AG09319 (cell line): ENCODE data around the gene FARS2.

Experiments used
- DNase-seq: peaks from one replicate; pipeline ENCODE4 v3.0.0-alpha.2; 2010; ENCODE audit warnings: low read depth; ENCODE audit errors: extremely low read depth
- TF ChIP-seq, protein P1 (sequence below): IDR thresholded peaks from 2 replicates; pipeline ENCODE4 v1.5.1; 2011; ENCODE audit warnings: low read depth, mild to moderate bottlenecking, inconsistent platforms, low read length, moderate library complexity

The FARS2 gene

DNA sequence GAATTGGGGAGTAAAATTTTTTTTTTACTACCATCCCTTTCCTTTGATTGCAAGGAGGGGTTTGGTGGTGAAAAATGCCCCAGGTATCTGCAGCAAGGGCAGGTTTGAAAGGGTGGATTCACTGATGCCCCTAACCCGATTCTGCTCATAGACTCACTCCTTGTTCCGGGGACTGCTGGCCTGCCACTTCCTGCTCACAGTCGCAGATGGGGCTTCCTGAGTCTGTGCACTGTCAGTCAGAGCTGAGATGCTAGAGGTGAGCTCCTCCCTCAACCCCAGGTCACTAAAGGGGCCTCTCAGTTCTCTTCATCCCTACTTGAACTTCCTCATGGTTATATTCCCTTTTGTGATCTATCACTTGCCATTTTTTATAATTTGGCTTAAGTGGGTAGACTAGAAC lies 357.9 kb downstream of the FARS2 start:
- TF ChIP-seq, protein P1, sequence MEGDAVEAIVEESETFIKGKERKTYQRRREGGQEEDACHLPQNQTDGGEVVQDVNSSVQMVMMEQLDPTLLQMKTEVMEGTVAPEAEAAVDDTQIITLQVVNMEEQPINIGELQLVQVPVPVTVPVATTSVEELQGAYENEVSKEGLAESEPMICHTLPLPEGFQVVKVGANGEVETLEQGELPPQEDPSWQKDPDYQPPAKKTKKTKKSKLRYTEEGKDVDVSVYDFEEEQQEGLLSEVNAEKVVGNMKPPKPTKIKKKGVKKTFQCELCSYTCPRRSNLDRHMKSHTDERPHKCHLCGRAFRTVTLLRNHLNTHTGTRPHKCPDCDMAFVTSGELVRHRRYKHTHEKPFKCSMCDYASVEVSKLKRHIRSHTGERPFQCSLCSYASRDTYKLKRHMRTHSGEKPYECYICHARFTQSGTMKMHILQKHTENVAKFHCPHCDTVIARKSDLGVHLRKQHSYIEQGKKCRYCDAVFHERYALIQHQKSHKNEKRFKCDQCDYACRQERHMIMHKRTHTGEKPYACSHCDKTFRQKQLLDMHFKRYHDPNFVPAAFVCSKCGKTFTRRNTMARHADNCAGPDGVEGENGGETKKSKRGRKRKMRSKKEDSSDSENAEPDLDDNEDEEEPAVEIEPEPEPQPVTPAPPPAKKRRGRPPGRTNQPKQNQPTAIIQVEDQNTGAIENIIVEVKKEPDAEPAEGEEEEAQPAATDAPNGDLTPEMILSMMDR, result no peak
- DNase-seq, result no peak

- DNase-seq, result no peak
- TF ChIP-seq, protein P1, result no peak
Observed at GRCh38 chr6:5622276-5623005, 361.1 kb downstream of the FARS2 start.

- DNase-seq, result no peak
- TF ChIP-seq, protein P1, result no peak
Observed at GRCh38 chr6:5623769-5624168, 362.5 kb downstream of the FARS2 start.

DNA sequence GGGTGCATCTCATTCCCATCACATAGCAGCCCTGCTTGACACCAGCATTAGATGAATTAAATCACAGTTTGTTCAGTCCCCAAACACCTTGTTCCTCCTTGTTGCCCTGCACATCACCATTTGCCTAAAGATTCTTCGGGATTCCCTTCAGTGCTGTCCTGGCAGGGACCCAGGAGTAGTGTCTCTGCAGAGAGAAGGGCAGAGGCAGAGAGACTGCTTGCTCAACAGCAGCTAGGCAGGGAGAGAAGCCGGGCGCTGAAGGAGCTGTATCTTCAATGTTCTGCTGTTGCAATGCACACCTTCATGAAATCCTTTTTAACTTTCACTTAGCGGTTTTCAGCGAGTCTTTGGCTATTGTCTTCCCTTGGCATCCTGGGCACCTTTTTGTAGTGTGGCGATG lies 362.9 kb downstream of the FARS2 start:
- DNase-seq, result no peak
- TF ChIP-seq, protein P1, result no peak

- TF ChIP-seq, protein P1, result no peak
- no peak for DNase-seq
Observed at GRCh38 chr6:5626727-5627426, 365.6 kb downstream of the FARS2 start.

- TF ChIP-seq, protein P1, result no peak
- no peak for DNase-seq
Observed at GRCh38 chr6:5630636-5631035, 369.3 kb downstream of the FARS2 start.

- DNase-seq, result no peak
Observed at GRCh38 chr6:5632348-5632935, 371.1 kb downstream of the FARS2 start.

More at GRCh38 chr6:5632348-5632935, 371.1 kb downstream of the FARS2 start:
- TF ChIP-seq, protein P1, result no peak
